ENCODE results near the gene PRDM16. TPM values are rescaled to one million over a fixed set of nuclear protein-coding genes. Genes with fewer than 3 reads are reported as not detected.

PRDM16 gene
- total and polyA plus RNA-seq, 2 of the 4 experiments (the other 2 are of a cell fraction): 0.02 TPM; not detected in 1

GRCh38 chr1:3336641-3337630, 267.9 kb downstream of the PRDM16 start (continued):
- TF ChIP-seq SMC3 (IDR thresholded peaks at IDR 0.05; ENCODE audit: low read depth, low read length): no peak

GRCh38 chr1:3337798-3338724, 269.1 kb downstream of the PRDM16 start:
- WGBS, 2 experiments (ENCODE audit: extremely low coverage in 2 of 2, insufficient read length in 1 of 2): 69% methylated on average over 9 of the region's 18 CpGs; no CpG with 5 or more reads in 1 of the 2 experiments
- POLR2A ChIA-PET (ENCODE audit: unreplicated experiment): no interaction called here
- H2AK9ac ChIP-seq (replicated peaks; ENCODE audit: low read depth, low read length, poor library complexity): no peak overlapping the region
- TF ChIP-seq BHLHE40 (IDR thresholded peaks at IDR 0.05; ENCODE audit: low read depth, low read length) (no peak), RFX5 (IDR thresholded peaks at IDR 0.05; ENCODE audit: low read depth, low read length) (no peak), MXI1 (IDR thresholded peaks at IDR 0.05; ENCODE audit: borderline replicate concordance, low read depth, low read length) (no peak), NFE2L2 (IDR thresholded peaks at IDR 0.05; ENCODE audit: low read depth, low read length) (no peak), ELK1 (IDR thresholded peaks at IDR 0.05; ENCODE audit: borderline replicate concordance, low read depth, low read length) (no peak), SMC3 (IDR thresholded peaks at IDR 0.05; ENCODE audit: low read depth, low read length) (no peak), RAD21 (IDR thresholded peaks at IDR 0.05; ENCODE audit: low read length) (no peak), FOS (IDR thresholded peaks at IDR 0.05; ENCODE audit: low read depth, low read length) (no peak), RCOR1 (IDR thresholded peaks at IDR 0.05; ENCODE audit: insufficient replicate concordance, low read length) (no peak), MAFK (IDR thresholded peaks at IDR 0.05; ENCODE audit: low read depth, low read length) (no peak), CEBPB (IDR thresholded peaks at IDR 0.05; ENCODE audit: low read depth, low read length) (no peak)
- TF ChIP-seq, protein P1, sequence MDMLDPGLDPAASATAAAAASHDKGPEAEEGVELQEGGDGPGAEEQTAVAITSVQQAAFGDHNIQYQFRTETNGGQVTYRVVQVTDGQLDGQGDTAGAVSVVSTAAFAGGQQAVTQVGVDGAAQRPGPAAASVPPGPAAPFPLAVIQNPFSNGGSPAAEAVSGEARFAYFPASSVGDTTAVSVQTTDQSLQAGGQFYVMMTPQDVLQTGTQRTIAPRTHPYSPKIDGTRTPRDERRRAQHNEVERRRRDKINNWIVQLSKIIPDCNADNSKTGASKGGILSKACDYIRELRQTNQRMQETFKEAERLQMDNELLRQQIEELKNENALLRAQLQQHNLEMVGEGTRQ (IDR thresholded peaks at IDR 0.05; ENCODE audit: low read depth, low read length): no peak

More at GRCh38 chr1:3337798-3338724, 269.1 kb downstream of the PRDM16 start:
- Histone ChIP-seq H3K79me1 (ENCODE audit: low read depth in 1 of 2, low read length in 2 of 2) (no peaks in the 10 kb centered on the region), H2BK5ac (ENCODE audit: low read depth, low read length, poor library complexity, severe bottlenecking) (no peak overlapping the region), H3K4me2 (ENCODE audit: low read depth, low read length) (no peak overlapping the region), H3K23ac (ENCODE audit: low read depth, low read length) (no peak overlapping the region), H3K56ac (ENCODE audit: extremely low read depth, insufficient read depth, low read length) (no peak overlapping the region), H3K4me3 (ENCODE audit: insufficient read depth, low read depth, low read length) (no peak overlapping the region), H3K27me3 (ENCODE audit: control insufficient read depth, insufficient read depth, low read length) (no peaks in the 10 kb centered on the region), H2AK5ac (ENCODE audit: low read depth, low read length) (no peak overlapping the region), H4K20me1 (ENCODE audit: insufficient read depth, low read length) (no peaks in the 10 kb centered on the region), H2BK20ac (ENCODE audit: low read depth, low read length) (no peak overlapping the region), H4K91ac (ENCODE audit: insufficient read depth, low read depth, low read length) (no peak overlapping the region), H4K8ac (ENCODE audit: low read depth in 2 of 2, low read length in 2 of 2) (no peak overlapping the region), H3K18ac (ENCODE audit: low read depth, low read length) (no peak overlapping the region), H3K9me3 (ENCODE audit: control insufficient read depth, insufficient read depth, low read length) (peaks cover 26% of the 10 kb centered on the region), H3K14ac (replicated peaks; ENCODE audit: low read depth, low read length) (no peak overlapping the region), H2AFZ (replicated peaks; ENCODE audit: low read length, poor library complexity) (peak overlapping the region; percentile 43), H3K4me1 (ENCODE audit: control insufficient read depth, insufficient read depth, low read length) (no peaks in the 10 kb centered on the region), H3K27ac (ENCODE audit: insufficient read depth, low read length) (no peak overlapping the region), H3K36me3 (ENCODE audit: control insufficient read depth, insufficient read depth, low read length) (no peaks in the 10 kb centered on the region), H2BK120ac (ENCODE audit: low read depth, low read length) (no peak overlapping the region), H3K9me1 (ENCODE audit: insufficient read depth, low read length) (no peaks in the 10 kb centered on the region), H3K9ac (ENCODE audit: low read depth, low read length) (no peak overlapping the region), H4K5ac (ENCODE audit: low read depth, low read length) (no peak overlapping the region), H3K4ac (ENCODE audit: low read depth, low read length) (no peak overlapping the region), H2BK15ac (ENCODE audit: low read depth, low read length) (no peak overlapping the region)
- ATAC-seq (ENCODE audit: low read depth): no peak
- CTCF ChIA-PET: no interaction called here
- no TSS peak for BruUV-seq (replicated peaks)
- no peak for DNase-seq
- in situ Hi-C loops (cut with MboI; ENCODE audit: low sequenced_read_pairs) (no loop called here), dilution Hi-C loops (cut with HindIII; ENCODE audit: low sequenced_read_pairs, unreplicated experiment) (no loop called here), intact Hi-C loops (cut with micrococcal nuclease) (no loop called here)
